ENCODE measurements around the gene UNC45A. TPM values are rescaled to one million over a fixed set of nuclear protein-coding genes. Genes with fewer than 3 reads are reported as not detected.

Gene UNC45A
- total and polyA plus RNA-seq, 2 donors (not counting 1 experiment from before 2014, with no cell fraction given): 56.3 to 79.0 TPM

DNA sequence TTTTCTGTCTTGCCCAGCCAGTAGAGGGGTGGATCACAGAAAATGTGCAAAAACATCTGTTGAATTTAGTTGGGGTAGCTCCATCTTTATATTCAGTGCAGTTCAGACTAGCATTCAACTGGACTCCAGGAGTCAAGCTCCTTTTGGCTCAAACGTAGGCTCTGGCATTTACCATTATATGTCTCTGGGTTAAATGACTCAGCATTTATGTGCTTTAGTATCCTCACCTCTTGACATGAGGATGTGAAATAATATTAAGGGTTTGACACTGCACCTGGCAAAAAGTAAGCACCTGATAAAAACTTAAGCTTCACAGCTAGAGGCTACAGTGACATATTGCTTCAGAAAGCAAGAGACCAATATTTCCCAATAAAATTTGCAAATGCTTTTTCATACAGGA, 44.5 kb downstream of the UNC45A start:
- ChIA-PET CTCF (interaction anchor here (1.2 to 7.1 kb wide), 3 partner anchors 23 to 53 kb away, joined by 4 to 46 read pairs (median 7); no protein-coding TSS in a partner anchor), POLR2A (interaction anchor here (0.7 kb wide), 1 partner anchor 9 kb away, joined by 4 read pairs; no protein-coding TSS in a partner anchor)
- no peak overlapping the region for H3K4me3 Mint-ChIP-seq
- H3K4me1 Mint-ChIP-seq: peaks cover 19% of the 10 kb centered on the region
- no peaks in the 10 kb centered on the region for H3K27me3 Mint-ChIP-seq
- no CpG with 5 or more reads among the region's 1 CpG for WGBS (ENCODE audit: insufficient coverage)
- H3K4me2 ChIP-seq (replicated peaks; ENCODE audit: low read depth, low read length, poor library complexity, severe bottlenecking): no peak overlapping the region
- no peaks in the 10 kb centered on the region for H3K9me3 Mint-ChIP-seq (ENCODE audit: insufficient read depth)
- ATAC-seq (ENCODE audit: low read depth) (no peak), DNase-seq (no peak)
- H2AFZ ChIP-seq (ENCODE audit: insufficient read depth, low read depth, low read length, poor library complexity, severe bottlenecking): no peak overlapping the region
- H3K27ac Mint-ChIP-seq: no peak overlapping the region
- intact Hi-C loops (cut with micrococcal nuclease): no loop called here
- no peaks in the 10 kb centered on the region for H4K20me1 ChIP-seq (ENCODE audit: control insufficient read depth, insufficient read depth, low read length, poor library complexity, severe bottlenecking)
- TF ChIP-seq, protein P1, sequence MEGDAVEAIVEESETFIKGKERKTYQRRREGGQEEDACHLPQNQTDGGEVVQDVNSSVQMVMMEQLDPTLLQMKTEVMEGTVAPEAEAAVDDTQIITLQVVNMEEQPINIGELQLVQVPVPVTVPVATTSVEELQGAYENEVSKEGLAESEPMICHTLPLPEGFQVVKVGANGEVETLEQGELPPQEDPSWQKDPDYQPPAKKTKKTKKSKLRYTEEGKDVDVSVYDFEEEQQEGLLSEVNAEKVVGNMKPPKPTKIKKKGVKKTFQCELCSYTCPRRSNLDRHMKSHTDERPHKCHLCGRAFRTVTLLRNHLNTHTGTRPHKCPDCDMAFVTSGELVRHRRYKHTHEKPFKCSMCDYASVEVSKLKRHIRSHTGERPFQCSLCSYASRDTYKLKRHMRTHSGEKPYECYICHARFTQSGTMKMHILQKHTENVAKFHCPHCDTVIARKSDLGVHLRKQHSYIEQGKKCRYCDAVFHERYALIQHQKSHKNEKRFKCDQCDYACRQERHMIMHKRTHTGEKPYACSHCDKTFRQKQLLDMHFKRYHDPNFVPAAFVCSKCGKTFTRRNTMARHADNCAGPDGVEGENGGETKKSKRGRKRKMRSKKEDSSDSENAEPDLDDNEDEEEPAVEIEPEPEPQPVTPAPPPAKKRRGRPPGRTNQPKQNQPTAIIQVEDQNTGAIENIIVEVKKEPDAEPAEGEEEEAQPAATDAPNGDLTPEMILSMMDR (IDR thresholded peaks at IDR 0.05): no peak
- TF ChIP-seq EZH2 (IDR thresholded peaks at IDR 0.05; ENCODE audit: borderline replicate concordance, insufficient read depth, low read depth, low read length, poor library complexity, severe bottlenecking): no peak
- H3K36me3 ChIP-seq (replicated peaks in 1 of 2; ENCODE audit: control extremely low read depth in 1 of 2, control insufficient read depth in 1 of 2, extremely low read depth in 1 of 2, insufficient read depth in 2 of 2, low read length in 1 of 2): peaks cover 0 to 2% of the 10 kb centered on the region in 2 experiments
- H3K9ac ChIP-seq (ENCODE audit: low read length): no peak overlapping the region
- H3K9me3 ChIP-seq (ENCODE audit: control extremely low read depth in 1 of 3, control insufficient read depth in 2 of 3, insufficient read depth in 1 of 3, low read length in 2 of 3): no peaks in the 10 kb centered on the region
- no peaks in the 10 kb centered on the region for H3K27me3 ChIP-seq (replicated peaks in 1 of 4; ENCODE audit: control extremely low read depth in 1 of 4, control insufficient read depth in 3 of 4, insufficient read depth in 4 of 4, low read length in 3 of 4)
- no peak overlapping the region for H3K4me3 ChIP-seq (ENCODE audit: control extremely low read depth in 1 of 5, extremely low read depth in 1 of 5, insufficient read depth in 1 of 5, low read depth in 2 of 5, low read length in 4 of 5)
- H3K4me1 ChIP-seq (ENCODE audit: control insufficient read depth in 2 of 2, insufficient read depth in 2 of 2, low read length in 2 of 2): peaks cover 12 to 16% of the 10 kb centered on the region in 2 donors
- no peak overlapping the region for H3K27ac ChIP-seq (ENCODE audit: low read length in 2 of 2)
- no peaks in the 10 kb centered on the region for H3K79me2 ChIP-seq (ENCODE audit: control insufficient read depth, insufficient read depth, low read length)

DNA sequence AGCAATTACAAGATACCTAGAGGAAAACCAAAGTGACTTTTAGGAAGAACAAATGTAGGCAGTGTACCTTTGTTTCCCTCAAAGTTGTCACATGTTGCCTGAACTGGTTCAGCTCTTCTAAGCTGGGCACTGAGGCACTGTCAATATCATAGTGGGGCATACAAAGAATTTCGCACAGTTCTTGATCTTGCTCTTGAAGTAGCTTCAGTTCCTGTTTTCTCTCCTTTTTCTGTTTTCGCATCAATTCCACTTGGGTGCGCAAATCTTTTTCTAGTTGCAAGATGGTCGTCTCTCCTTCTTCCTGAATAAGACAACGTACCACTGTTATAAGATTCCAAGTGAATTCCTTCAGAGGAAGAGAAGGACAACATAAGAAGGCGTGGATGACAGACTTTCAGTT, 46.6 kb downstream of the UNC45A start:
- POLR2A ChIA-PET: interaction anchor here (0.6 kb wide), 1 partner anchor 9 kb away, joined by 3 read pairs; no protein-coding TSS in a partner anchor
- Mint-ChIP-seq H3K27me3 (no peaks in the 10 kb centered on the region), H3K4me3 (peak overlapping the region; percentile 68), H3K27ac (peak overlapping the region; percentile 86), H3K9me3 (ENCODE audit: insufficient read depth) (no peaks in the 10 kb centered on the region), H3K4me1 (peaks cover 22% of the 10 kb centered on the region)
- H3K9ac ChIP-seq (ENCODE audit: low read length): peak overlapping the region; percentile 32
- H3K4me3 ChIP-seq (ENCODE audit: control extremely low read depth in 1 of 5, extremely low read depth in 1 of 5, insufficient read depth in 1 of 5, low read depth in 2 of 5, low read length in 4 of 5): peak overlapping the region in 2 of 5 experiments; percentile 25 to 35
- H3K4me1 ChIP-seq (ENCODE audit: control insufficient read depth in 2 of 2, insufficient read depth in 2 of 2, low read length in 2 of 2): peaks cover 12 to 19% of the 10 kb centered on the region in 2 donors
- H3K79me2 ChIP-seq (ENCODE audit: control insufficient read depth, insufficient read depth, low read length): peaks cover under 1% of the 10 kb centered on the region
- TF ChIP-seq, protein P1 (IDR thresholded peaks at IDR 0.05): peak; percentile 10
- no peak for TF ChIP-seq EZH2 (IDR thresholded peaks at IDR 0.05; ENCODE audit: borderline replicate concordance, insufficient read depth, low read depth, low read length, poor library complexity, severe bottlenecking)
- peak; percentile 83 for ATAC-seq (ENCODE audit: low read depth)
- WGBS (ENCODE audit: insufficient coverage): 24% methylated on average over 3 of the region's 6 CpGs
- H3K27ac ChIP-seq (ENCODE audit: low read length in 2 of 2): peak overlapping the region; percentile 0 to 27
- CTCF ChIA-PET: interaction anchor here (0.6 to 7.1 kb wide), 6 partner anchors 12 to 290 kb away, joined by 3 to 46 read pairs (median 4); partner anchors contain the start of gene VPS33B
- H3K9me3 ChIP-seq (ENCODE audit: control extremely low read depth in 1 of 3, control insufficient read depth in 2 of 3, insufficient read depth in 1 of 3, low read length in 2 of 3): no peaks in the 10 kb centered on the region
- intact Hi-C loops (cut with micrococcal nuclease): no loop called here
- peak overlapping the region; percentile 57 for H2AFZ ChIP-seq (ENCODE audit: insufficient read depth, low read depth, low read length, poor library complexity, severe bottlenecking)
- no peaks in the 10 kb centered on the region for H3K27me3 ChIP-seq (replicated peaks in 1 of 4; ENCODE audit: control extremely low read depth in 1 of 4, control insufficient read depth in 3 of 4, insufficient read depth in 4 of 4, low read length in 3 of 4)
- H3K4me2 ChIP-seq (replicated peaks; ENCODE audit: low read depth, low read length, poor library complexity, severe bottlenecking): peak overlapping the region; percentile 63
- H4K20me1 ChIP-seq (ENCODE audit: control insufficient read depth, insufficient read depth, low read length, poor library complexity, severe bottlenecking): no peaks in the 10 kb centered on the region
- peaks cover 0 to 2% of the 10 kb centered on the region in 2 experiments for H3K36me3 ChIP-seq (replicated peaks in 1 of 2; ENCODE audit: control extremely low read depth in 1 of 2, control insufficient read depth in 1 of 2, extremely low read depth in 1 of 2, insufficient read depth in 2 of 2, low read length in 1 of 2)
- DNase-seq: peak; percentile 57
